Measurements from ENCODE around the gene NMRK1. TPM values are rescaled to one million over a fixed set of nuclear protein-coding genes. Genes with fewer than 3 reads are reported as not detected.

The NMRK1 gene
- total and polyA plus RNA-seq, 2 experiments from 2014 or later, result 6.2 to 15.8 TPM

GRCh38 chr9:75047506-75047905 is 40.4 kb downstream of the NMRK1 start:
- Mint-ChIP-seq H3K36me3 (ENCODE audit: low read depth) (no peaks in the 10 kb centered on the region), H3K9me3 (peaks cover 7% of the 10 kb centered on the region; the same call in 1 of the 3 replicates), H3K27me3 (ENCODE audit: insufficient read depth, low read depth, poor library complexity) (peaks cover 2% of the 10 kb centered on the region), H3K27ac (no peak overlapping the region), H3K4me1 (no peaks in the 10 kb centered on the region), H3K4me3 (no peak overlapping the region)
- no peaks in the 10 kb centered on the region for H3K79me2 ChIP-seq (replicated peaks; ENCODE audit: insufficient read depth)
- no peak overlapping the region for H2AFZ ChIP-seq
- H3K36me3 ChIP-seq (ENCODE audit: insufficient read depth), result no peaks in the 10 kb centered on the region
- no peaks in the 10 kb centered on the region for H3K4me1 ChIP-seq (ENCODE audit: insufficient read depth)
- H3K27me3 ChIP-seq (ENCODE audit: insufficient read depth), result no peaks in the 10 kb centered on the region
- H4K20me1 ChIP-seq (replicated peaks; ENCODE audit: insufficient read depth), result no peaks in the 10 kb centered on the region
- no peaks in the 10 kb centered on the region for H3F3A ChIP-seq (replicated peaks; ENCODE audit: low read depth)
- TF ChIP-seq JUNB (IDR thresholded peaks at IDR 0.05; ENCODE audit: unreplicated experiment) (no peak), EZH2 (IDR thresholded peaks at IDR 0.05; ENCODE audit: low read depth, unreplicated experiment) (no peak), EZH2phosphoT487 (IDR thresholded peaks at IDR 0.05; ENCODE audit: unreplicated experiment) (no peak), ZNF114 (CRISPR knock-in tag; IDR thresholded peaks at IDR 0.05) (no peak), CREB1 (CRISPR knock-in tag; IDR thresholded peaks at IDR 0.05; ENCODE audit: low read depth) (no peak)
- ATAC-seq, result no peak
- no peak for DNase-seq (ENCODE audit: low spot score)
- H3K27ac ChIP-seq (ENCODE audit: low read depth), result no peak overlapping the region
- no peak overlapping the region for H3K4me2 ChIP-seq
- no peak overlapping the region for H3K4me3 ChIP-seq
- H3K9me2 ChIP-seq (ENCODE audit: insufficient read depth), result no peaks in the 10 kb centered on the region; the same call in 1 of the 2 replicates

GRCh38 chr9:75046725-75047345 is 41.1 kb downstream of the NMRK1 start:
- peaks cover 7% of the 10 kb centered on the region; the same call in 1 of the 3 replicates for H3K9me3 Mint-ChIP-seq
- no peak overlapping the region for H2AFZ ChIP-seq
- DNase-seq (ENCODE audit: low spot score) (no peak), ATAC-seq (no peak)
- no peaks in the 10 kb centered on the region for H3K4me1 Mint-ChIP-seq
- H3K9me2 ChIP-seq (ENCODE audit: insufficient read depth), result no peaks in the 10 kb centered on the region; the same call in 1 of the 2 replicates
- no peak overlapping the region for H3K27ac Mint-ChIP-seq
- no peaks in the 10 kb centered on the region for H3F3A ChIP-seq (replicated peaks; ENCODE audit: low read depth)
- H3K79me2 ChIP-seq (replicated peaks; ENCODE audit: insufficient read depth), result no peaks in the 10 kb centered on the region
- no peaks in the 10 kb centered on the region for H4K20me1 ChIP-seq (replicated peaks; ENCODE audit: insufficient read depth)
- H3K36me3 ChIP-seq (ENCODE audit: insufficient read depth), result no peaks in the 10 kb centered on the region
- peaks cover 2% of the 10 kb centered on the region for H3K27me3 Mint-ChIP-seq (ENCODE audit: insufficient read depth, low read depth, poor library complexity)
- no peaks in the 10 kb centered on the region for H3K4me1 ChIP-seq (ENCODE audit: insufficient read depth)
- no peaks in the 10 kb centered on the region for H3K36me3 Mint-ChIP-seq (ENCODE audit: low read depth)
- H3K27ac ChIP-seq (ENCODE audit: low read depth), result no peak overlapping the region
- no peak overlapping the region for H3K4me2 ChIP-seq
- H3K4me3 Mint-ChIP-seq, result no peak overlapping the region
- no peak overlapping the region for H3K4me3 ChIP-seq
- no peaks in the 10 kb centered on the region for H3K27me3 ChIP-seq (ENCODE audit: insufficient read depth)
- TF ChIP-seq ZNF462 (CRISPR knock-in tag; IDR thresholded peaks at IDR 0.05), result no peak
- TF ChIP-seq STAT1 (IDR thresholded peaks at IDR 0.05; ENCODE audit: unreplicated experiment), result no peak
- no peak for TF ChIP-seq EZH2 (IDR thresholded peaks at IDR 0.05; ENCODE audit: low read depth, unreplicated experiment)
- TF ChIP-seq REST (IDR thresholded peaks at IDR 0.05; ENCODE audit: unreplicated experiment), result no peak
- TF ChIP-seq JUNB (IDR thresholded peaks at IDR 0.05; ENCODE audit: unreplicated experiment), result no peak
- TF ChIP-seq ETS1 (IDR thresholded peaks at IDR 0.05), result no peak
- TF ChIP-seq NANOG (IDR thresholded peaks at IDR 0.05; ENCODE audit: borderline replicate concordance), result no peak
- TF ChIP-seq ZNF114 (CRISPR knock-in tag; IDR thresholded peaks at IDR 0.05), result no peak
